Liver (tissue), 9 donors: ENCODE results near the gene FAM169A. TPM values are rescaled to one million over a fixed set of nuclear protein-coding genes. Genes with fewer than 3 reads are reported as not detected.
A peak's percentile ranks its signal among the peaks of the same experiment; 100 is the strongest.

Source experiments
- DNase-seq: peaks from one replicate; pipeline ENCODE4 v3.0.0-alpha.2; 2017; ENCODE audit warnings: low spot score
- H3K27ac ChIP-seq, 2 donors: one replicate each; pipeline ENCODE4 v1.7.0; 2013; ENCODE audit warnings: inconsistent platforms in 2 of 2, low read length in 2 of 2, control low read depth in 1 of 2, low read depth in 1 of 2, mild to moderate bottlenecking in 1 of 2
- H3K27me3 ChIP-seq, 4 donors: one replicate each; pipeline versions ENCODE4 v1.6.1 to v1.7.0; 2013; ENCODE audit warnings: low read length in 3 of 4, inconsistent platforms in 1 of 4, mild to moderate bottlenecking in 1 of 4, moderate library complexity in 1 of 4; ENCODE audit not compliant: control insufficient read depth in 4 of 4, insufficient read depth in 4 of 4
- H3K36me3 ChIP-seq, 4 donors: one replicate each; pipeline versions ENCODE4 v1.6.1 to v1.7.0; 2013; ENCODE audit warnings: low read length in 3 of 4, mild to moderate bottlenecking in 3 of 4, low read depth in 1 of 4, moderate library complexity in 1 of 4; ENCODE audit not compliant: control insufficient read depth in 4 of 4, insufficient read depth in 3 of 4
- H3K4me1 ChIP-seq, 4 donors: one replicate each; pipeline versions ENCODE4 v1.6.1 to v1.7.0; 2013; ENCODE audit warnings: low read length in 3 of 4, mild to moderate bottlenecking in 3 of 4, moderate library complexity in 1 of 4; ENCODE audit not compliant: control insufficient read depth in 4 of 4, insufficient read depth in 4 of 4
- H3K4me3 ChIP-seq, 3 donors: one replicate each; pipeline versions ENCODE4 v1.6.1 to v1.7.0; 2013; ENCODE audit warnings: low read length in 3 of 3, control low read depth in 1 of 3, low read depth in 1 of 3, mild to moderate bottlenecking in 1 of 3
- H3K9ac ChIP-seq, 2 donors: one replicate each; pipeline ENCODE4 v1.7.0; 2013; ENCODE audit warnings: low read length in 2 of 2, mild to moderate bottlenecking in 2 of 2, moderate library complexity in 2 of 2, control low read depth in 1 of 2, low read depth in 1 of 2
- H3K9me3 ChIP-seq, 4 donors: one replicate each; pipeline versions ENCODE4 v1.6.1 to v1.7.0; 2013; ENCODE audit warnings: low read length in 3 of 4; ENCODE audit not compliant: control insufficient read depth in 4 of 4
- ATF3 ChIP-seq: IDR thresholded peaks from 2 replicates; pipeline ENCODE4 v1.6.1; 2016; ENCODE audit warnings: antibody characterized with exemption
- CTCF ChIP-seq: fragments of 150-350 bp; IDR thresholded peaks from 2 replicates; pipeline ENCODE4 v1.5.1; 2017; ENCODE audit warnings: improper control_type of control experiment, low read depth, low read length; ENCODE audit not compliant: missing input control
- EGR1 ChIP-seq, 2 donors: IDR thresholded peaks; 2 replicates each; pipeline ENCODE4 v1.6.1; 2016 to 2018; ENCODE audit warnings: antibody characterized with exemption in 2 of 2, low read depth in 2 of 2
- FOXA1 ChIP-seq: IDR thresholded peaks from 2 replicates; pipeline ENCODE4 v1.6.1; 2016; ENCODE audit warnings: antibody characterized with exemption
- FOXA2 ChIP-seq: IDR thresholded peaks from 2 replicates; pipeline ENCODE4 v1.6.1; 2016; ENCODE audit warnings: antibody characterized with exemption
- GABPA ChIP-seq, 2 donors: IDR thresholded peaks in 1 of 2; conservative IDR thresholded peaks in 1 of 2; 2 replicates each; pipeline ENCODE4 v1.6.1; 2016; ENCODE audit warnings: antibody characterized with exemption in 2 of 2, mild to moderate bottlenecking in 1 of 2, moderate library complexity in 1 of 2
- HNF4A ChIP-seq, 2 donors: conservative IDR thresholded peaks; 2 replicates each; pipeline ENCODE4 v1.6.1; 2016; ENCODE audit warnings: antibody characterized with exemption in 2 of 2, mild to moderate bottlenecking in 2 of 2
- HNF4G ChIP-seq: IDR thresholded peaks from 2 replicates; pipeline ENCODE4 v1.6.1; 2016; ENCODE audit warnings: antibody characterized with exemption
- JUND ChIP-seq, 2 donors: IDR thresholded peaks; 2 replicates each; pipeline ENCODE4 v1.6.1; 2016; ENCODE audit warnings: antibody characterized with exemption in 2 of 2
- MAX ChIP-seq: IDR thresholded peaks from 2 replicates; pipeline ENCODE4 v1.6.1; 2016; ENCODE audit warnings: antibody characterized with exemption
- NR2F2 ChIP-seq: IDR thresholded peaks from 2 replicates; pipeline ENCODE4 v1.6.1; 2016; ENCODE audit warnings: antibody characterized with exemption
- RAD21 ChIP-seq, 2 donors: IDR thresholded peaks; 2 replicates each; pipeline ENCODE4 v1.6.1; 2016; ENCODE audit warnings: antibody characterized with exemption in 2 of 2, mild to moderate bottlenecking in 2 of 2
- REST ChIP-seq: IDR thresholded peaks from 2 replicates; pipeline ENCODE4 v1.6.1; 2016; ENCODE audit warnings: antibody characterized with exemption, mild to moderate bottlenecking
- RXRA ChIP-seq, 2 donors: IDR thresholded peaks; 2 replicates each; pipeline ENCODE4 v1.6.1; 2017 to 2018; ENCODE audit warnings: antibody characterized with exemption in 2 of 2, mild to moderate bottlenecking in 1 of 2
- SP1 ChIP-seq: IDR thresholded peaks from 2 replicates; pipeline ENCODE4 v1.6.1; 2018; ENCODE audit warnings: antibody characterized with exemption, mild to moderate bottlenecking
- TAF1 ChIP-seq: conservative IDR thresholded peaks from 2 replicates; pipeline ENCODE4 v1.6.1; 2016; ENCODE audit warnings: antibody characterized with exemption, mild to moderate bottlenecking
- YY1 ChIP-seq: IDR thresholded peaks from 2 replicates; pipeline ENCODE4 v1.6.1; 2016; ENCODE audit warnings: antibody characterized with exemption, mild to moderate bottlenecking
- ZBTB33 ChIP-seq: IDR thresholded peaks from 2 replicates; pipeline ENCODE4 v1.6.1; 2016; ENCODE audit warnings: antibody characterized with exemption
- WGBS: extraction: QIAGEN DNeasy Blood & Tissue Kit; methylation state at CpG from one replicate; pipeline ENCODE4 v1.1.7; 2013; 5-methylcytosine and 5-hydroxymethylcytosine counted together
- polyA plus RNA-seq, 2 donors: library from polyadenylated mRNA; stranded (reverse) in 1 of 2; unstranded in 1 of 2; fragments of 200-250 nt in 1 of 2; fragments of >200 nt in 1 of 2; fragmentation: Nextera tagmentation in 1 of 2; extraction: Ambion mirVana in 1 of 2; gene quantifications; one replicate each; pipeline versions ENCODE4 v1.2.1 to v1.2.3, GENCODE V29; 2013 to 2015
- total RNA-seq, 2 donors: library from RNA; depleted of rRNA; stranded (reverse); fragments of >200 nt; gene quantifications; one replicate each; pipeline ENCODE4 v1.2.3, GENCODE V29; 2014
- donor health status: healthy.
- donor health status: healthy.
- donor health status: healthy.
- donor health status: healthy.
- donor health status: healthy.

The FAM169A gene
- total and polyA plus RNA-seq, 4 donors: 0.58 to 5.0 (median 0.92) TPM

- H3K27ac ChIP-seq: peak overlapping the region; percentile 76 to 84
- WGBS: 37% methylated on average over 3 of the region's 3 CpGs
- DNase-seq: no peak
Measured at GRCh38 chr5:74833537-74834266, 32.5 kb downstream of the FAM169A start.

More at GRCh38 chr5:74833537-74834266, 32.5 kb downstream of the FAM169A start:
- H3K4me1 ChIP-seq: peaks cover 3 to 21% (median 12%) of the 10 kb centered on the region in 4 donors
- no peaks in the 10 kb centered on the region for H3K36me3 ChIP-seq
- H3K9me3 ChIP-seq: no peaks in the 10 kb centered on the region
- H3K4me3 ChIP-seq: peak overlapping the region in 1 of 3 donors; percentile 45
- peak; percentile 97 to 99 for TF ChIP-seq HNF4A (conservative IDR thresholded peaks at IDR 0.05)
- TF ChIP-seq CTCF: no peak
- TF ChIP-seq YY1: peak; percentile 44
- TF ChIP-seq FOXA2: peak; percentile 87
- TF ChIP-seq REST: peak; percentile 78
- TF ChIP-seq RAD21 (IDR thresholded peaks at IDR 0.05): peak; percentile 38 to 39
- TF ChIP-seq GABPA (IDR thresholded peaks at IDR 0.05 in 1 of 2, conservative IDR thresholded peaks at IDR 0.05 in 1 of 2): peak in 1 of 2 donors; percentile 39
- peak; percentile 42 for TF ChIP-seq MAX
- no peak for TF ChIP-seq TAF1
- TF ChIP-seq HNF4G: peak; percentile 91
- TF ChIP-seq SP1: peak; percentile 94
- TF ChIP-seq NR2F2: no peak
- no peak for TF ChIP-seq ATF3
- TF ChIP-seq RXRA (IDR thresholded peaks at IDR 0.05): peak; percentile 34 to 72
- TF ChIP-seq FOXA1: peak; percentile 87
- TF ChIP-seq EGR1 (IDR thresholded peaks at IDR 0.05; ENCODE audit: low read depth in 2 of 2): no peak
- peak; percentile 68 for TF ChIP-seq ZBTB33
- TF ChIP-seq JUND (IDR thresholded peaks at IDR 0.05): peak in 1 of 2 donors; percentile 67
- H3K9ac ChIP-seq: peak overlapping the region in 1 of 2 donors; percentile 79
- no peaks in the 10 kb centered on the region for H3K27me3 ChIP-seq
